ENCODE data around the gene DIS3L2.

Gene DIS3L2

GRCh38 chr2:232250246-232251175 is 289.0 kb downstream of the DIS3L2 start:
- DNase-seq (ENCODE audit: low read depth): no peak
- no peak overlapping the region for H3K4me3 ChIP-seq (ENCODE audit: low read length)
- no peak for TF ChIP-seq CTCF (IDR thresholded peaks at IDR 0.05; ENCODE audit: insufficient read depth, low read depth, low read length, missing control alignments)

GRCh38 chr2:232255033-232255432 is 293.5 kb downstream of the DIS3L2 start:
- H3K4me3 ChIP-seq (ENCODE audit: low read length): no peak overlapping the region
- DNase-seq (ENCODE audit: low read depth): no peak
- TF ChIP-seq CTCF (IDR thresholded peaks at IDR 0.05; ENCODE audit: insufficient read depth, low read depth, low read length, missing control alignments): no peak

GRCh38 chr2:232260075-232260474 is 298.6 kb downstream of the DIS3L2 start:
- peak; percentile 61 for DNase-seq (ENCODE audit: low read depth)
- H3K4me3 ChIP-seq (ENCODE audit: low read length): no peak overlapping the region
- no peak for TF ChIP-seq CTCF (IDR thresholded peaks at IDR 0.05; ENCODE audit: insufficient read depth, low read depth, low read length, missing control alignments)

GRCh38 chr2:232261776-232262175 is 300.3 kb downstream of the DIS3L2 start:
- DNase-seq (ENCODE audit: low read depth): no peak
- H3K4me3 ChIP-seq (ENCODE audit: low read length): no peak overlapping the region
- TF ChIP-seq CTCF (IDR thresholded peaks at IDR 0.05; ENCODE audit: insufficient read depth, low read depth, low read length, missing control alignments): no peak

- no peak for DNase-seq (ENCODE audit: low read depth)
- no peak for TF ChIP-seq CTCF (IDR thresholded peaks at IDR 0.05; ENCODE audit: insufficient read depth, low read depth, low read length, missing control alignments)
Observed at GRCh38 chr2:232263295-232263694, 301.8 kb downstream of the DIS3L2 start.

GRCh38 chr2:232264081-232264480 is 302.6 kb downstream of the DIS3L2 start:
- no peak overlapping the region for H3K4me3 ChIP-seq (ENCODE audit: low read length)
- no peak for DNase-seq (ENCODE audit: low read depth)
- TF ChIP-seq CTCF (IDR thresholded peaks at IDR 0.05; ENCODE audit: insufficient read depth, low read depth, low read length, missing control alignments): no peak

More at GRCh38 chr2:232263295-232263694, 301.8 kb downstream of the DIS3L2 start:
- H3K4me3 ChIP-seq (ENCODE audit: low read length): no peak overlapping the region
